Measurements from ENCODE around the gene ENDOU.

ENDOU gene

DNA sequence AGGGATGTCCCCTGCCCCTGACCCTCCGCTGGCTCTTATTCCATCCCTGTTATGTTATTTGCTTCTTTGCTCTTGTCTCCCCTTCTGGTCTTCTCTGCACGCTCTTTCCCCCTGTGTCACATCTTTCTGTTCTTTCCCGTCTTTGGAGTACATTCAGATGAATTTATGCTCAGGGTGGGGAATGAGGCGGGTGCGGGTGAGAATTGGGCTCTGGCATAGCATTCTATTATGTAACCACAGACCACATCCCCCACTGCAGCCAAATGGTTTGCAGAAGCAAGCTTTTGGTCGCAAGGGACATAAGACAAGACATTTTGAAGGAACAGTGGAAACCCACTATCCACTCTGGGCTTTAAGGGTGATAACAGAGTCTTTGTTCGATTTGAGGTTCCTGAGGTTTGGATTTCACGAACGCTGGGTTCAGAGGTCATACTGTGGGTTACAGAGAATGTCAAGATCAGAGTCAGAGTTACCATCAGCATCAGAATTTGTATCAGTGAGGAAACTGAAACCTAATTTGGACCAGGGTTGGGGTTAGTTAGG lies 3.8 kb downstream of the ENDOU start:
- TF ChIP-seq, protein P1, sequence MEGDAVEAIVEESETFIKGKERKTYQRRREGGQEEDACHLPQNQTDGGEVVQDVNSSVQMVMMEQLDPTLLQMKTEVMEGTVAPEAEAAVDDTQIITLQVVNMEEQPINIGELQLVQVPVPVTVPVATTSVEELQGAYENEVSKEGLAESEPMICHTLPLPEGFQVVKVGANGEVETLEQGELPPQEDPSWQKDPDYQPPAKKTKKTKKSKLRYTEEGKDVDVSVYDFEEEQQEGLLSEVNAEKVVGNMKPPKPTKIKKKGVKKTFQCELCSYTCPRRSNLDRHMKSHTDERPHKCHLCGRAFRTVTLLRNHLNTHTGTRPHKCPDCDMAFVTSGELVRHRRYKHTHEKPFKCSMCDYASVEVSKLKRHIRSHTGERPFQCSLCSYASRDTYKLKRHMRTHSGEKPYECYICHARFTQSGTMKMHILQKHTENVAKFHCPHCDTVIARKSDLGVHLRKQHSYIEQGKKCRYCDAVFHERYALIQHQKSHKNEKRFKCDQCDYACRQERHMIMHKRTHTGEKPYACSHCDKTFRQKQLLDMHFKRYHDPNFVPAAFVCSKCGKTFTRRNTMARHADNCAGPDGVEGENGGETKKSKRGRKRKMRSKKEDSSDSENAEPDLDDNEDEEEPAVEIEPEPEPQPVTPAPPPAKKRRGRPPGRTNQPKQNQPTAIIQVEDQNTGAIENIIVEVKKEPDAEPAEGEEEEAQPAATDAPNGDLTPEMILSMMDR (conservative IDR thresholded peaks at IDR 0.05; ENCODE audit: low read depth, low read length) = no peak
- H3K4me3 ChIP-seq (ENCODE audit: low read depth, low read length) = no peak overlapping the region
- DNase-seq (ENCODE audit: low read depth) = no peak

DNA sequence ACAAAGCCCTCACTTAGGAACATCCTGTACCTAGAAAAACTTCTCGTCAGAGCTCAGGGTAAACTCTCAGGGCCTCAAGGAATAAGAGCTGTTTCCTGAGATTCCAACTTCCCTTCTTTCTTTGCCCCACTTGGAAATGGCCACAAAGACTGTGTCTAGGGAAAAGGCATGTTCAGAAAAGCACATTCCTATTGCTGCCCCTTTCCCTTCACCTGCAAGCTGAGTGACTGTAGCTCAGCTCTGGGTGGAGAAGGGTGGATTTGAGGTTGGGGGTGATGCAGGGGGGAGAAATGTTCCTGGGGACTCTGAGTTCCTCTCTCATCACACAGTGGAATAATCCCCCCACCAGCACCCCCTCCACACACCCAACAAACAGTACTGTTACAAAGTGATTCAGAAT lies 6.8 kb downstream of the ENDOU start:
- TF ChIP-seq, protein P1 (conservative IDR thresholded peaks at IDR 0.05; ENCODE audit: low read depth, low read length) = no peak
- no peak for DNase-seq (ENCODE audit: low read depth)
- no peak overlapping the region for H3K4me3 ChIP-seq (ENCODE audit: low read depth, low read length)

DNA sequence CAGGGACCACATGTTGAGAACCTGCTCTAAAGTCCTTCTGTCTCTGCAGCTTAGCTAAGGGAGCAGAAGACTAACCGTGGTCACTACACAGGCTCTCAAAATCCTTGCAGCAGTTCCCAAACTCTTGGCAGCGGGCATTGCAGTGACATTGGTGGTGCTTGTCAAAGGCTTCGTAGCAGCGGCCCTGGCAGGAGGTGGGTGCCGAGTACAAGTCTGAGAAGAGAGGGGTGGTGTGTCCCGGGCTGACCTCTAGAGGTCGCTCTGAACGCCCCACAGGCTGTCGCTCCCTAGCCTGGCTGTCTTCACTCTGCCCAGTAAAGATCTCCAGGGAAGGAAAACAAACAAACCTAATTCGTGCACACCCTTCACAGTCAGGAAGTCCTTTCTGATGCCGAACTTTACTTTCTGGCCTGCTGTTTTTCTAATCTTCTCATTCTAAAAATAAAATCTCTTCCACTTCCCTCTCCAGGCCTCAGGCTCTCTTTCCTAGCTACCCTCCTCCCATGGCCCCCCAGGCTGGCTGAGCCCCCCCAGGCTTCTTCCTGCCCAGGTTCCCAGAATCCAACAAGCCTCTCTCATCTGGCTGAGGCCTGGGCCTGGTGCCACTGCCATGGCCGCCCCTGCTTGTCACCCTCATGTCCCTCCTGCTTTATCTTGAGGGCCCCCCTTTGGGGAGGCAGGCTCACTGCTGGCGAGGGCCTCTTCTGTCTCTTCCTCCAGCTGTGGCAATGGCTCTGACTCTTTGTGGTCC lies 7.7 kb downstream of the ENDOU start:
- DNase-seq (ENCODE audit: low read depth) = peak; percentile 92
- no peak overlapping the region for H3K4me3 ChIP-seq (ENCODE audit: low read depth, low read length)
- TF ChIP-seq, protein P1 (conservative IDR thresholded peaks at IDR 0.05; ENCODE audit: low read depth, low read length) = peak; percentile 84

DNA sequence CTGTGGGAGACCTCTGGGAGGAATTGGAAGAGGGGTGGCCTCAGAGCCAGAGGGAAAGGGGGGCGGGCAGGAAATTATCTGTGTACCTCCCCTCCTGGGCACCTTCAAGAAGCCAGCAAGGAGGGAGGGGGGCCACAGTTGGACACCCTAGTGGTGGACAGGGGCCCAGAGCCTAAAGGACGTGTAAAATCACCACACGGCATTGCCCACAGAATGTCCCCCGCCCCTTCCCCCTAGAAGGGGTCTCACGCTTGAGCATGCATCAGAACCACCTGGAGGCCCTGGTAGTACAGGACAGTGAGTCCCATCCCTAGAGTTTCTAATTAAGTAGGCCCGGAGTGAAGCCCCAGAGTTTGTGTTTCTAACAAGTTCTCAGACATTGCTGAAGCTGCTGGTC lies 8.2 kb downstream of the ENDOU start:
- no peak for DNase-seq (ENCODE audit: low read depth)

DNA sequence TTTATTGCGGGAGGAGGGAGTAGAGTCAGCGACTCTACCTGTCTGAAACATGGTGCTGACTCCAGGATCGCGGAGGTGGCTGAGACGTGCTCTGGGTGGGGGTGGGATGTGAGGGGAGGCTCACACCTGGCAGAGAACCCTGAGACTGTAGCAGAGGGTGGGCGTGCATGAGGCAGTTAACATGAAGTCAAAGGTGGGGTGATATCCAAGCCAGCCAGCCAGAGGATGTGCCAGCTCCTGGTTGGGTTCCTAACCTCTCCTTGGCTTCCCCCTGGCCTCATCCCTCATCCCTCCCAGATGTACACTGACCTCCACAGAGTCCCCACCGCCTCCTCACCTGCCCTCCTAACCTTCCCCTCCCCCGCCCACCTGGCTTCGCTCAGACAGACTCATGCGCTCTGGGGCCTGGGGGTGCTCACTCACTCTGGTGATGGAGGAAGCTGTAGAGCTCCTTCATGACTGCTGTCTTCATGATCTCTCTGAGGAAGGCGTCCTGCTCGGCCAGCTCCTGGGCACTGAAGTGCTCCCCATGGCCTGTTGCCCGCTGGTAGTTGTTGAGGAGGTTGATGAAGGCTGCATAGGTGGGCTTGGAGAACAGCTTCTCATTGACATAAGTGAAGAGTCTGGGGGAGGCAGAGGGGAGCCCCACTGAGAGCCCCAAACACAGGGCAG lies 9.3 kb downstream of the ENDOU start:
- no peak overlapping the region for H3K4me3 ChIP-seq (ENCODE audit: low read depth, low read length)
- TF ChIP-seq, protein P1 (conservative IDR thresholded peaks at IDR 0.05; ENCODE audit: low read depth, low read length) = no peak
- DNase-seq (ENCODE audit: low read depth) = no peak

More for the DNA sequence above, 8.2 kb downstream of the ENDOU start:
- no peak overlapping the region for H3K4me3 ChIP-seq (ENCODE audit: low read depth, low read length)
- TF ChIP-seq, protein P1 (conservative IDR thresholded peaks at IDR 0.05; ENCODE audit: low read depth, low read length) = no peak

DNA sequence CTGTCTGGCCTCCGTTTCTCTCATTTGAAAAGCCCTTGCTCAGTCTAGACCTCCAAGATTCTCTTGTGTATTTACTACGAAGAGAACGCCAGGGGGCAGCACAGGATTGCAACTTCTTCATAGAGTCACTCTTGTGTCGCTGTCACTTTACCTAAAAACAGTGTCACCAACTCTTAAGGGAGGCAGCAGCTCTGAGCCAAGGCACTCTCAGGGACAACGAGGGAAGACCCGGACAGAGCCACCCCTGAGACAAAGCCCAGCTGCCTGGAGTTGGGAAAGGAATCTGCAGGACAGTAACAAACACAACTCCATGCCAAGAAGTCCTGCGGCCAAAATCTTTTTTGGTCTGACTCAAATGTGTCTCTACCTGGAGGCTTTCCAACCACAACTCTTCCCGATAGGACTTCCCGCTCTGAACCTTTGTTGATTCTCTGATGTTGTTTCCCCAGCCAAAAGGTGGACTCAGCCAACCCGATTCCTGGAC lies 9.9 kb downstream of the ENDOU start:
- TF ChIP-seq, protein P1 (conservative IDR thresholded peaks at IDR 0.05; ENCODE audit: low read depth, low read length) = peak; percentile 82
- DNase-seq (ENCODE audit: low read depth) = peak; percentile 78
- peak overlapping the region; percentile 32 for H3K4me3 ChIP-seq (ENCODE audit: low read depth, low read length)
